ENCODE data around the gene INPP5D. TPM values are rescaled to one million over a fixed set of nuclear protein-coding genes. Genes with fewer than 3 reads are reported as not detected.
"Not testable (repeated sequence)": the region's sequence is repeated elsewhere in the genome, so short reads cannot be mapped to it uniquely, and the experiment has no call there.

Gene INPP5D
- total and polyA plus RNA-seq, 8 donors = 3.7 to 564 (median 8.5) TPM

DNA sequence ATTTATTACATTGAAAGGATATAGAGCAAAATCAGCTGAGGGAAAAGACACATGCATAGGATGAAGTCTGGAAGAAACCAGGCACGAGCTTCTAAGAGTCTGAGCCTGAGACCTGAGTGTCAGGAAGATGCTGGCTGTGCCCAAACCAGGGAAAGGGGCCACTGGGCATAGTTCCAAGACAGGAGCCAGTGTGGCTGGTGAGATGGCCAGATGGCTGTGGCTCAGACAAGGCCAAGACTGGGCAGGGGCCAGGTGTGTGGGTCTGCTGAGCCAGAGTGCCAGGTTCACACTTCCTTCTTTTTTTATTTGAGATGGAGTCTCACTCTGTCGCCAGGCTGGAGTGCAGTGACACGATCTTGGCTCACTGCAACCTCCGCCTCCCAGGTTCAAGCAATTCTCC is 95.9 kb downstream of the INPP5D start:
- Histone ChIP-seq H3K36me3 (peaks cover 0 to 46% (median 22%) of the 10 kb centered on the region in 4 donors), H3K27ac (no peak overlapping the region), H3K4me1 (no peaks in the 10 kb centered on the region), H3K4me3 (no peak overlapping the region), H3K9me3 (no peaks in the 10 kb centered on the region), H3K27me3 (no peaks in the 10 kb centered on the region)
- intact Hi-C loops (cut with DNase I; ENCODE audit: low total_unique reads) = no loop called here
- TF ChIP-seq POLR2A (IDR thresholded peaks at IDR 0.05) = no peak
- 83 to 97% (median 89%) methylated on average over 4 of the region's 4 CpGs for WGBS, 5 donors
- DNase-seq = no peak

DNA sequence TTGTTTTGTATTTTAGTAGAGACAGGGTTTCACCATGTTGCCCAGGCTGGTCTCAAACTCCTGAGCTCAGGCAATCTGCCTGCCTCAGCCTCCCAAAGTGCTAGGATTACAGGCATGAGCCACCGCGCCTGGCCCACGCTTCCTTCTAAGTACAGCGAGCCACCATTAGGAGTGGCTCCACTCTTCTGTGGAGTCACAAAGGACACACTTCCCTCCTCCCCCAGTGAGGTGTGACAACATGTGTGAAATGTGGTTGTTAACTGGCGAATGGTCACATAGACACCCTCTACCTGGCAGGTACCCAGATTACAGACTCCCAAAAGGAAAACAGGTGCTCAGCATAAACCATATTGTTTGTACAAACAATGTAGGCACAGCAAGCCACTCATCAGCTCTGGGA is 96.3 kb downstream of the INPP5D start:
- WGBS, 5 donors = 79 to 98% (median 94%) methylated on average over 5 of the region's 5 CpGs
- H3K4me3 ChIP-seq; H3K27ac ChIP-seq; intact Hi-C loops (cut with DNase I; ENCODE audit: low total_unique reads); H3K4me1 ChIP-seq; H3K27me3 ChIP-seq; DNase-seq; H3K9me3 ChIP-seq: not testable (repeated sequence)
- H3K36me3 ChIP-seq = peaks cover 0 to 42% (median 19%) of the 10 kb centered on the region in 4 donors

GRCh38 chr2:233161730-233162129 is 101.6 kb downstream of the INPP5D start:
- no peak overlapping the region for H3K27ac ChIP-seq
- H3K27me3 ChIP-seq = peaks cover 0 to 13% (median 0%) of the 10 kb centered on the region in 3 donors
- TF ChIP-seq CTCF (IDR thresholded peaks at IDR 0.05) (no peak), EP300 (IDR thresholded peaks at IDR 0.05) (no peak), POLR2AphosphoS5 (IDR thresholded peaks at IDR 0.05) (no peak), POLR2A (IDR thresholded peaks at IDR 0.05) (no peak)
- peaks cover 0 to 47% (median 20%) of the 10 kb centered on the region in 4 donors for H3K36me3 ChIP-seq
- peaks cover 8 to 24% (median 11%) of the 10 kb centered on the region in 4 donors for H3K4me1 ChIP-seq
- H3K9me3 ChIP-seq = no peaks in the 10 kb centered on the region
- H3K4me3 ChIP-seq = no peak overlapping the region
- WGBS, 5 donors = 84 to 95% (median 86%) methylated on average over 11 of the region's 11 CpGs
- intact Hi-C loops (cut with DNase I; ENCODE audit: low total_unique reads) = no loop called here
- no peak for DNase-seq

DNA sequence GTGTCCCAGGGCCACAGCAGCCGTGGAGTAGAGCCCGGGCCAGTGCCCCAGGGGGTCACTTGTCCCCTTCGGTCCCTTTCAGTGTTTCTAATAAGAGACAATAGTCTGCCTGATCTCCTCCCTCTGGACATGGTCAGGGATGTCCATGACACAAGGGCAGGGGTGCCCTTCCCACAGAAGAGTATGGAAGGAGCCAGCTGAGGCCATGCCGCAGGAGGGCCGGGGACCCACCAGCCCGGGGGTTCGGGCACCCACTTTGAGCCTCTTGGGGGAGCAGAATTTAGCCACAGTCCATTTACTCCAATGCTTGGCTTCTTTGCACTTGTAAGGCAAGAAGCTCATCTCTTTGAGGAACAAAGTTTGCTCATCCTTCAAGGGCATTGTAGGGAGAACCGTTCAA is 102.6 kb downstream of the INPP5D start:
- no peak overlapping the region for H3K4me3 ChIP-seq
- TF ChIP-seq POLR2AphosphoS5 (IDR thresholded peaks at IDR 0.05) (no peak), EP300 (IDR thresholded peaks at IDR 0.05) (no peak), CTCF (IDR thresholded peaks at IDR 0.05) (no peak), POLR2A (IDR thresholded peaks at IDR 0.05) (no peak)
- H3K9me3 ChIP-seq = no peaks in the 10 kb centered on the region
- peaks cover 8 to 26% (median 11%) of the 10 kb centered on the region in 4 donors for H3K4me1 ChIP-seq
- H3K36me3 ChIP-seq = peaks cover 0 to 46% (median 20%) of the 10 kb centered on the region in 4 donors
- peaks cover 0 to 19% (median 0%) of the 10 kb centered on the region in 3 donors for H3K27me3 ChIP-seq
- DNase-seq = no peak
- 81 to 89% (median 87%) methylated on average over 7 to 8 of the region's 8 CpGs for WGBS, 5 donors
- intact Hi-C loops (cut with DNase I; ENCODE audit: low total_unique reads) = no loop called here
- no peak overlapping the region for H3K27ac ChIP-seq

- Histone ChIP-seq H3K36me3 (peaks cover 0 to 39% (median 12%) of the 10 kb centered on the region in 4 donors), H3K27me3 (peaks cover 0 to 19% (median 0%) of the 10 kb centered on the region in 3 donors), H3K4me1 (peaks cover 8 to 26% (median 11%) of the 10 kb centered on the region in 4 donors), H3K27ac (no peak overlapping the region), H3K4me3 (no peak overlapping the region), H3K9me3 (no peaks in the 10 kb centered on the region)
- 68 to 78% (median 74%) methylated on average over 18 of the region's 18 CpGs for WGBS, 5 donors
- intact Hi-C loops (cut with DNase I; ENCODE audit: low total_unique reads) = no loop called here
- no peak for TF ChIP-seq POLR2A (IDR thresholded peaks at IDR 0.05)
- no peak for TF ChIP-seq POLR2AphosphoS5 (IDR thresholded peaks at IDR 0.05)
- TF ChIP-seq CTCF (IDR thresholded peaks at IDR 0.05) = no peak
- no peak for TF ChIP-seq EP300 (IDR thresholded peaks at IDR 0.05)
- DNase-seq = peak in 1 of 2 donors; percentile 47
Measured at GRCh38 chr2:233163486-233164103, 103.5 kb downstream of the INPP5D start.

All from stomach (tissue), 9 donors.